Cardiac septum (tissue), 1 donor: ENCODE measurements around the gene CLIC3. TPM values are rescaled to one million over a fixed set of nuclear protein-coding genes. Genes with fewer than 3 reads are reported as not detected.

ENCODE experiments used
- DNase-seq: peaks from one replicate; pipeline ENCODE4 v3.0.0-alpha.2; 2020; ENCODE audit warnings: low spot score
- intact Hi-C: fragments of 100-400 bp; cut with DNase I; formaldehyde crosslinking; loops from one replicate; pipeline ENCODE4 v1.14.0; 2022
- total RNA-seq: library from RNA; stranded (reverse); fragmentation: NEBNext Ultra II Directional; extraction: Animal tissue kit (Norgen Biotek cat#: 25700); gene quantifications from one replicate; pipeline ENCODE4 v1.2.1, GENCODE V29; 2021
- donor health status: DM: no; HTN: no; CAD: no.

CLIC3 gene
- total RNA-seq, 1 donor from 2014 or later = 12.9 TPM

GRCh38 chr9:137019891-137020683 lies 23.7 kb upstream of the CLIC3 start:
- DNase-seq = no peak
- intact Hi-C loops = no loop called here

- intact Hi-C loops = no loop called here
- DNase-seq = no peak
Measured at GRCh38 chr9:137018761-137019559, 22.6 kb upstream of the CLIC3 start.

GRCh38 chr9:137017791-137018497 lies 21.6 kb upstream of the CLIC3 start:
- intact Hi-C loops = no loop called here
- DNase-seq = no peak

- DNase-seq = no peak
- intact Hi-C loops = no loop called here
Measured at GRCh38 chr9:137017071-137017470, 20.7 kb upstream of the CLIC3 start.

GRCh38 chr9:137016436-137016835 lies 20.1 kb upstream of the CLIC3 start:
- no peak for DNase-seq
- intact Hi-C loops = no loop called here

GRCh38 chr9:137015976-137016375 lies 19.6 kb upstream of the CLIC3 start:
- no peak for DNase-seq
- intact Hi-C loops = no loop called here

GRCh38 chr9:137015540-137015930 lies 19.2 kb upstream of the CLIC3 start:
- intact Hi-C loops = no loop called here
- DNase-seq = no peak

GRCh38 chr9:137014776-137015539 lies 18.6 kb upstream of the CLIC3 start:
- intact Hi-C loops = no loop called here
- DNase-seq = no peak

- DNase-seq = no peak
- intact Hi-C loops = no loop called here
Measured at GRCh38 chr9:137014166-137014565, 17.8 kb upstream of the CLIC3 start.

GRCh38 chr9:137013571-137013940 lies 17.2 kb upstream of the CLIC3 start:
- no peak for DNase-seq
- intact Hi-C loops = no loop called here

- no peak for DNase-seq
- intact Hi-C loops = no loop called here
Measured at GRCh38 chr9:137012694-137013570, 16.6 kb upstream of the CLIC3 start.

GRCh38 chr9:137011907-137012675 lies 15.7 kb upstream of the CLIC3 start:
- intact Hi-C loops = no loop called here
- DNase-seq = no peak

- intact Hi-C loops = no loop called here
- no peak for DNase-seq
Measured at GRCh38 chr9:137011156-137011555, 14.8 kb upstream of the CLIC3 start.

- no peak for DNase-seq
- intact Hi-C loops = no loop called here
Measured at GRCh38 chr9:137009938-137010732, 13.8 kb upstream of the CLIC3 start.

- intact Hi-C loops = no loop called here
- DNase-seq = no peak
Measured at GRCh38 chr9:137009217-137009616, 12.8 kb upstream of the CLIC3 start.

GRCh38 chr9:137008312-137008711 lies 11.9 kb upstream of the CLIC3 start:
- DNase-seq = no peak
- intact Hi-C loops = no loop called here

- intact Hi-C loops = no loop called here
- DNase-seq = no peak
Measured at GRCh38 chr9:137007816-137008270, 11.5 kb upstream of the CLIC3 start.
